Measurements from ENCODE around the gene TCFL5.

TCFL5 gene

DNA sequence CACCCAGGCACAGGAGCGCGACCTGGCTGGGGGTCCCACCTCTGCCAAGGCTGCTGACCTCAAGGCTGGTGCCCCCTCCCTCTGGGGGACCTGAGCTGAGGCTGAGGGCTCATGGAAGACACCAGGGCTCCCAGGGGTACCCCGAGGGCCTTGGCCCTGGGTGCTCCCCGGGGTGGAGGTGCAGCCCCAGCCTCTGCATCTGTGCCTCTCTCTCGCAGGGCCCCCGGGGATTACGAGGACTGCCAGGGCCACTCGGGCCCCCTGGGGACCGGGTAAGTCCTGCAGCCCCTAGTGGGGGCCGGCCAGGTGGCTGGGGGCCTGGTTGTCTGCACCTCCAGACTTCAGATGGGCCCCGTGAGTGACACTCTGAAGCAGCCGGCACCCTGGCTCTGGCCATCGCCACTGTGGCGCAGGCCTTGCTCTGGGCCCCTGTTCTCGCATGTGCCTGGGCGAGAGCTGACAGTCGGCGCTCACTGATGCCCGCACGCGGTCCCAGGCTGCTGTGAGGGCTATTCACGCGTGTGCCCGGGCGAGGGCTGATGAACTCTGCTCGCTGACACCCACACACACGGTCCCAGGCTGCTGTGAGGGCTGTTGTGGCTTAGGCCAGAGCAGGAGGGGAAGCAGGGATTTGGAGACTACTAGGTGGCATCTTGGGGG, 35.5 kb downstream of the TCFL5 start:
- Mint-ChIP-seq H3K27ac (no peak overlapping the region), H3K36me3 (no peaks in the 10 kb centered on the region), H3K4me3 (no peak overlapping the region), H3K27me3 (peaks cover 4% of the 10 kb centered on the region), H3K4me1 (peaks cover 4% of the 10 kb centered on the region), H3K9me3 (no peaks in the 10 kb centered on the region)
- CTCF ChIA-PET, result no interaction called here
- DNase-seq, result no peak

DNA sequence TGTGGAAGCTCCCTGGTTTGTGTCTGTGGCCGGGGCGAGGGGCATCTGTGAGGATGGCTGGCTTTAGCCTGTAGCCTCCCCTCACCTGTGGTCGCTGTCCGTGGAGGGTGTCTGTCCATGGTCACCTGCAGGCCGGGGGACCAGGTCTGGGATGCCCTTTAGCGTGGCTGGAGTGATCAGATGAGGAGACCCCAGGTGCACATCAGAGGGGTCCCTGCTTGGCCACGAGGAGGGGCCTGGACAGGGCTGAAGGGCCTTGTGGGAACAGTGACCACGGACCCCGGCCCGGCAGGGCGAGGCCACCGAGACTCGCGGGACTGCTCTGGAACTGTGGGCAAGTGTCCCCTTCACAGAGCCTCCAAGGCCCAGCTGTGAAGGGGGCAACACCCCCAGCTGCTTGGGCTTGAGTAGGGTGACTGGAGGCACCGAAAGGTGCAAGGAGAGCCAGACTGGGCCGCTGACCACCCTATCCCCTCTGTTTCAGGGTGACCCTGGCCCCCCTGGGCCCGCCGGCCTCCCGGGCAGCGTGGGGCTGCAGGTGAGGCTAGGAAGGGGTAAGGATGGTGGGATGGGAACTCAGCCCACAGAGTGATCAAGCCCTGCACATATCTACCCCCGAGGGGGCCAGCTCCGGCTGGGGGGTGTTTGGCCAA, 36.2 kb downstream of the TCFL5 start:
- H3K27ac Mint-ChIP-seq, result no peak overlapping the region
- no peak for DNase-seq
- CTCF ChIA-PET, result interaction anchor here (0.8 kb wide), 1 partner anchor 17 kb away, joined by 3 read pairs; no protein-coding TSS in a partner anchor

DNA sequence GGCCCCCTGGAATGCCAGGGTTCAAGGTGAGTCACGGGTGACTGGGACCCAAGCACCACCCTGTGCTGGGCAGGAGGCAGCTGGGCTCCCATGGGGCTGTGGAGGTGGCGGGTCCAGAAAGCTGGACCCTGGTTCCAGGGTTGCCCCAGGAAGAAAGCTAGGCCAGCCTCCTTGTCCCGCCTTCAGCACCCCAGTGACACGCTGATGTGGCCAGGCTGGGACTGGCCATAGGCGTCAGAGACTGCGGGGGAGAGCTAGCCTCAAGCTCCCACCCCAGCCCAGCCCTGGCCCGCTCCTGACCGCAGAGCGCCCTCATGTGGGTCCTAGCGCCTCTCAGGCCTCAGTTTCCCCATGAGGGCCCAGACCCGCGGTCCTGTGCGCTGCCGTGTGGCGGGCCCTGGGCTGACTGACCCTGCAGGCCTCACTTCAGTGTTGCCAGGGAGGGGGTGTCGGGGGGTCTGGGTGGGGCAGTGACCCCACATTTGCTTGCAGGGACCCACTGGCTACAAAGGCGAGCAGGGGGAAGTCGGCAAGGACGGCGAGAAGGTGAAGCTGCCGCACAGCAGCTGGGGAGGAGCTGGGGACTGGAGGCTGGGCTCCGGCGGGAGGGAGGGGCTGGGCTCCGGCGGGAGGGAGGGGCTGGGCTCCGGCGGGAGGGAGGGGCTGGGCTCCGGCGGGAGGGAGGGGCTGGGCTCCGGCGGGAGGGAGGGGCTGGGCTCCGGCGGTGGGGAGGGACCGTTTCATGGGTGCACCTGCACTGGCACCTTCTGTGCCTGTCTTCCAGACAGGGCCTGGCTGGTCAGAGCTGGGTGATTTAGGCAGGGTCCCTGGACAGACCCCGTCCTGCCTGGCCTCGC, 36.9 kb downstream of the TCFL5 start:
- peak; percentile 65 for DNase-seq

More for the DNA sequence above, 36.2 kb downstream of the TCFL5 start:
- Mint-ChIP-seq H3K4me3 (no peak overlapping the region), H3K4me1 (peaks cover 4% of the 10 kb centered on the region), H3K9me3 (no peaks in the 10 kb centered on the region), H3K27me3 (peaks cover 10% of the 10 kb centered on the region), H3K36me3 (no peaks in the 10 kb centered on the region)

DNA sequence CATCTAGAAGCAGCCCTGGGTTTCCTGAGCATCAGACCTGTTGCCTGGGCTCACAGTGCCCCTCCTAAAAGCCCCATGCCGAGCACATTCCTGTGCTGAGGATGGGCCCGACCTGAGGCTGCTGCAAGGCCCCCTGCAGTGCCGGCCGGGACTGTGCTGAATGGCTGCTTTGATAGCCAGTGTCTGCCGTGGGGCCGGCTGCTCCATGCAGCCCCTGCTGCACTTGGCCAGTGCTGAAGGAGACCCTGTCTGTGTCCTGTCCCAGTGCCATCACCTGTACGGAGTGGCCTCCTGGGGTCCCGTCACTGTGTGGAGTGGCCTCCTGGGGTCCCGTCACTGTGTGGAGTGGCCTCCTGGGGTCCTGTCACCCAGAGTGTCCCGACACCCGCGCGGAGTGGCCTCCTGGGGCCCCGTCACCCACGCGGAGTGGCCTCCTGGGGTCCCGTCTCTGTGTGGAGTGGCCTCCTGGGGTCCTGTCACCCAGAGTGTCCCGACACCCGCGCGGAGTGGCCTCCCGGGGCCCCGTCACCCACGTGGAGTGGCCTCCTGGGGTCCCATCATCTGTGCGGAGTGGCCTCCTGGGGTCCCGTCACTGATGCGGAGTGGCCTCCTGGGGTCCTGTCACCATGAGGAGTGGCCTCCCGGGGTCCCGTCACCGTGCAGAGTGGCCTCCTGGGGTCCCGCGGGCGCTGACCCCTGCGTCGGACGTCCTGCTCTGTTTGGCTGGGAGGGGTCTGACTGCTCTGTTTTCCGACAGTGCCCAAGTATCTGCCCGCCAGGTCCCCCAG, 37.7 kb downstream of the TCFL5 start:
- Mint-ChIP-seq H3K27ac (no peak overlapping the region), H3K4me3 (no peak overlapping the region), H3K36me3 (no peaks in the 10 kb centered on the region), H3K27me3 (peaks cover 26% of the 10 kb centered on the region), H3K4me1 (peaks cover 4% of the 10 kb centered on the region), H3K9me3 (no peaks in the 10 kb centered on the region)
- no peak for DNase-seq
- CTCF ChIA-PET, result interaction anchor here (1.0 to 1.3 kb wide), 3 partner anchors 16 to 185 kb away, joined by 3 to 8 read pairs (median 6); no protein-coding TSS in a partner anchor

More for the DNA sequence above, 36.9 kb downstream of the TCFL5 start:
- Mint-ChIP-seq H3K36me3 (no peaks in the 10 kb centered on the region), H3K4me3 (no peak overlapping the region), H3K27me3 (peaks cover 18% of the 10 kb centered on the region), H3K4me1 (peaks cover 4% of the 10 kb centered on the region), H3K9me3 (no peaks in the 10 kb centered on the region), H3K27ac (no peak overlapping the region)
- CTCF ChIA-PET, result interaction anchor here (0.8 kb wide), 1 partner anchor 16 kb away, joined by 3 read pairs; no protein-coding TSS in a partner anchor

DNA sequence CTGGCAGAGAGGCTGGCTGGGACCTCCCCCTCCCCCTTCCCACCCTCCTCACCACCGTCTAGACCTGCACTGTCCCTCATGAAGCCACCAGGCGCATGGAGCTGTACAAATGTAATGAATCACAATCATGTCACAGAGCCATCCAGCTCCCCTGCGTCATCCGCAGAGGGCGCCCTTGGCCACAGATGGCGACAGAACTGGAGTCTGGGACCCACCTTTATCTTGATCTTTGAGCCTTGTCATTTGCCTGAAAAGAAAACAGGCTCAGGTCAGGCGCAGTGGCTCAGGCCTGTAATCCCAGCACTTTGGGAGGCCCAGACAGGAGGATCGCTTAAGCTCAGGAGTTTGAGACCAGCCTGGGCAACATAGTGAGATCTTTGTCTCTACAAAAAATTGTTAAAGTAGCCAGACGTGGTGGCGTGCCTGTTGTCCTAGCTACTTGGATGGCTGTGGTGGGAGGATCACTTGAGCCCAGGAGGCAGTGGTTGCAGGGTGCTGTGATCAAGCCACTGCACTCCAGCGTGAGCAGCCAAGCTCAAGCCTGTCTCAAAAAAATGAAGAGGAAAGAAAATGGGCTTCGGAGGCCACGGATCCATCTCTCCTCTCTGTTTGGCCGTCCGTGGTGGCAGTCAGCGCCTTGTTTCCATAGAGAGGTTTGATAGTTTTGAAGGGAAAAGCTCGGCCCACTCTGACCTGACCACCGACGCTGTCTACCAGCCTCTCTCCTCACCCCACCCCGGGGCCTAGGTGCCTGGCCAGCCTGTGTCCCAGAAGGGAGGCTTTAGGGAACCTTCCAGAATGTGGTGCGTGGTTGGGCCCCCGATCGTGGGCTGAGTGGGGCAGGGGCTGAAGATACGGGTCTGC, 38.6 kb downstream of the TCFL5 start:
- H3K9me3 Mint-ChIP-seq, result no peaks in the 10 kb centered on the region
- peaks cover 4% of the 10 kb centered on the region for H3K4me1 Mint-ChIP-seq
- DNase-seq, result peak; percentile 68
- no peak overlapping the region for H3K4me3 Mint-ChIP-seq
- peaks cover 35% of the 10 kb centered on the region for H3K27me3 Mint-ChIP-seq
- no peaks in the 10 kb centered on the region for H3K36me3 Mint-ChIP-seq
- CTCF ChIA-PET, result interaction anchor here (0.7 to 1.3 kb wide), 5 partner anchors 9 to 232 kb away, joined by 3 to 8 read pairs (median 3); no protein-coding TSS in a partner anchor
- no peak overlapping the region for H3K27ac Mint-ChIP-seq

DNA sequence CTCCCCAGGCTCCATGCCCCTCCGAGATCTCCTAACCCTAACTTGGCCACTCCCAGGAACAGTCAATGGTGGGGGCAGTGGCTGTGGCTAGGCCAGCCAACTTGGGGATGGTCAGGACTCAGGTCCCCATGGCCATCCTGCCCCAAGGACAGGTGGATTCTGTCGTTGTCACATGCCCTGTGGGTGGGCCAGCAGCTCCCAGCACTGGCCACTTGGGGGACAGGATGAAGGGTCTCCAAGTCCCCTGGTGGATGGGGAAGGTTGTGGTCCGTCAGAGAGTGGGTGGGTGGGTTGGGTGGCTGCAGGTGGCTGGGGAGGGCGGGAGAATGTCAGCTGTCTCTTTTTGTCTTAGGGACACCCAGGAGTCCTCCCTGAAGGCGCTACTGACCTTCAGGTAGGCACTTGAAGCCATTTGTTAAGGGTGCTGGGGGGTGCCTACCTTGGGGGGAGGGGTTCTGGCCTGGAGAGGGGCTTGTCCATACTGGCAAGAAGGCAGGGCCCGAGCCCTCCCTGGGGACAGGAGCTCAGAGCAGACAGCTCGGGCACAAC, 39.3 kb downstream of the TCFL5 start:
- H3K9me3 Mint-ChIP-seq, result no peaks in the 10 kb centered on the region
- H3K36me3 Mint-ChIP-seq, result no peaks in the 10 kb centered on the region
- no peak overlapping the region for H3K4me3 Mint-ChIP-seq
- peaks cover 42% of the 10 kb centered on the region for H3K27me3 Mint-ChIP-seq
- H3K27ac Mint-ChIP-seq, result no peak overlapping the region
- CTCF ChIA-PET, result interaction anchor here (0.7 to 1.3 kb wide), 5 partner anchors 8 to 233 kb away, joined by 3 to 8 read pairs (median 3); no protein-coding TSS in a partner anchor
- peaks cover 4% of the 10 kb centered on the region for H3K4me1 Mint-ChIP-seq
- no peak for DNase-seq

DNA sequence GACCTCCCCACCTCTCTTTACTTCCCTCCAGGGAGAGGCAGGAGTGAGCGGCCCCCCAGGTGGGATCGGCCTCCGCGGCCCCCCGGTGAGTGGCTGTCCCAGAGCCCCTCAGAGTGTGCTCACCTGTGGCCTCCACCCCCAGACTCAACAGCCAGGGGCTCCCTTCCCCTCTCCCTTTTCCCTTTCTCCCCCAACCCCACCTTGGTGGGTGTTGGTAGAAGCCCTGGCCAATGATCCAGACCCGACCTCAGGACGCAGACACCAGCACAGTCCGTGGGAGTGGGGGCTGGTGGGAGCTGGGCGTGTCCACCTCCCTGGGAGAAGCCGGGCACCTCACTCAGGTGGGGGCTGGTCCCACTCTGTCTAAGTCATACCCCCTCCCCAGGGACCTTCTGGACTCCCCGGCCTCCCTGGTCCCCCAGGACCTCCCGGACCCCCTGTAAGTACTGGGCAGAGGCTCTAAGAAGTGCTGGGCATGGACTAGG, 39.9 kb downstream of the TCFL5 start:
- no peak for DNase-seq
- CTCF ChIA-PET, result no interaction called here
- Mint-ChIP-seq H3K27me3 (peaks cover 42% of the 10 kb centered on the region), H3K9me3 (no peaks in the 10 kb centered on the region), H3K27ac (no peak overlapping the region), H3K4me3 (no peak overlapping the region), H3K36me3 (no peaks in the 10 kb centered on the region), H3K4me1 (peaks cover 4% of the 10 kb centered on the region)

DNA sequence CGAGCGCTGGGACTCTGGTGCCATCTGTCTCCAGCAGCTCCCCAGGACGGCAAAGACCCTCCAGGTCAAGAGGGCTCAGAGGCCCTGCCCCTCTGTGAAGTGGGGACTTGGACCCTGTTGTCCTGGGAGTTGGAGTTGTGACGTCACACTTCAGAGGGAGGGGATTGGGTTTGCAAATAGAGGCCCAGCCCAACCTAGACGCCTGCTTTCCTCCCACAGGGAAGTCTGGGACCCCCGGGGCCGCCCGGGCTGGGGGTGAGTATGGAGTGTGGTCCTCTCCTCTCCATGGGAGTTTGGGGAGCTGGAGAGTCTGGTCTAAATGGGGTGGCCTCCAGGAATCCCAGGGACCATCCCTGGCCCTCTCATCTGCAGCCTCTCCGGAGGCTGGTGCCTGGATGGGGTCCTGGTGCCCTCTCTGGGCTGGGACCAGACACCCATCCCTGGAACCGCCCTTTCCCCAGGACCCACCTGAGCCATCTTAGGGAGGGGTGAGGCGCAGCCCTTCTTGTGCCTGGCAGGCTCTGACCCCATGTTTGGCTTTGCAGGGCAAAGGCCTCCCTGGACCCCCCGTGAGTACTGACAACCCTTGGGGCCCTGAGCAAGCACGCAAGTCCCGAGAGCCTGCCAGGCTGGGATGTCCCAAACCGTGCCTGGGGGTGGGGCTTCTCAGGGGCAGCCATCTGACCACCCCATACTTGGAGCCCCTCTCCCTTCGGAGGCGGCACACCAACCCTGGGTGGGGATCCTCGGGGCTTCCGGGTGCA, 40.5 kb downstream of the TCFL5 start:
- Mint-ChIP-seq H3K36me3 (no peaks in the 10 kb centered on the region), H3K27ac (no peak overlapping the region), H3K27me3 (peaks cover 48% of the 10 kb centered on the region)

DNA sequence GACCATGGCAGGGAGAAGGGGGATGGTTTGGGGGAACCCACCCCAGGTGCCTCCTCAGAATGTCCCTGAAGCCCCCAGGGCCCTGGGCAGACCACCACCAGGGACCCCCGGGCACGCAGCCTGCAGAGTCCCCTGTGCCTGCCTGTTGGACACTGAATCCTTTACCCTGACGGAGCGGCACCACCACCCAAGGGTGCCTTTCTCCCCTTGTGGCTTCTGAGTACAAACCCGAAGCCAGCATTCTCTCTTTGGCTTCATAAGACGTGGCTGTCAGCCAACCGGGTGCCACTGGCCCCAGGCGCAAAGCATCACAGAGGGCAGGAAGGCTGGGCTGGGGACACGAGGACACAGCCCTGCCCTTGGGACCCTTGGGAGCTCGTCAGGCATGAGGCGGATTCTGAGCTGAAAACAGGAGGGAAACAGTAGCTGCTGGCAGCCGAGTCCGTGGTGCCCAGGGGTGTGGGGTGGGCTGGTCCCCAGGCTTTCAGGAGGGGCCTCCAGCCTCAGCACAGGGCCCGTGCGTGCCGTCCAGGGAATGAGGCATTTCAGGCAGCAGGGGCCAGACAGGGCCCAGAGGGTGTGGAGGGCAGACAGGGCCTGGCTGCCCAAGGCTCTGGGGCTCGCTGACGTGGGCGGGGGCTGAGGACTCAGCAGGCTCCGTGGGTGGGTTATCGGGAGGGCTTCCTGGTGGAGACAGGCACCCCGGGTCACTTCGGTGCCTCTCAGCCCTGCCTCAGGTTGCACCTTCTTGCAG, 41.2 kb downstream of the TCFL5 start:
- Mint-ChIP-seq H3K4me3 (no peak overlapping the region), H3K27me3 (peaks cover 56% of the 10 kb centered on the region), H3K9me3 (no peaks in the 10 kb centered on the region), H3K36me3 (no peaks in the 10 kb centered on the region), H3K4me1 (peaks cover 10% of the 10 kb centered on the region), H3K27ac (no peak overlapping the region)
- DNase-seq, result no peak
- CTCF ChIA-PET, result interaction anchor here (1.7 kb wide), 1 partner anchor 12 kb away, joined by 5 read pairs; no protein-coding TSS in a partner anchor

More for the DNA sequence above, 40.5 kb downstream of the TCFL5 start:
- Mint-ChIP-seq H3K4me3 (no peak overlapping the region), H3K4me1 (peaks cover 4% of the 10 kb centered on the region), H3K9me3 (no peaks in the 10 kb centered on the region)
- no peak for DNase-seq
- CTCF ChIA-PET, result no interaction called here

DNA sequence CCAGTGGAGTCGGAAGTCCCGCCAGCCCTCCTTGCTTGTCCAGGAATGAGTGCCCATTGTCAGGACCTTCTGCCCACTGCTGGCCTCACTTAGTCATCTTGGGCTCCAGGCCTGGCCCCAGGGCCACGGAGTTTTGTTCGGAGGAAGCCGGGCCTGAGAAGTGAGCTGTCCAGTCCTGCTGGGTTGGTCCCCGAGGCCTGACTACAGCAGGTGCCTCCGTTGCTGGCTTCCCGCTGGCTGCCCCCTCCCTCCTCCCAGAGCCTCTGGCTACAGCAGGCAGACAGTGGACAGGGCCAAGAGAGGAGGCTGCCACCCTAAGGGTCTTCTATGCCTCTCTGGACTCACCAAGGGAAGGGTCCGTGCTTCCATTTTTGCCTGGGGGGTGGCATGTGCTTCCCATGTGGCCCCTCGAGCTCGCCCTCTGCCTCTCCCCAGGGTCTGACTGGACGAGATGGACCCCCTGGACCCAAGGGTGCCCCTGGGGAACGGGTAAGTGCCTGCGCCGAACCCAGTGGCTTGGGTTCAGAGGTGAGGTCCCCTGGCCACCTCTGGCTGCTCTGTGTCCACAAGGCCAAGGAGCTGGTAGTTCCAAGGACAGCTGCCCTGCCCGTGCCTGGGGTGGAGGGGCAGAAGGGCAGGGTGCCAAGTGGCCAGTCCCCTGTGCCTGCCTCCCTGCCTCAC, 42.0 kb downstream of the TCFL5 start:
- H3K4me1 Mint-ChIP-seq, result peaks cover 11% of the 10 kb centered on the region
- no peaks in the 10 kb centered on the region for H3K36me3 Mint-ChIP-seq
- peaks cover 64% of the 10 kb centered on the region for H3K27me3 Mint-ChIP-seq
- H3K27ac Mint-ChIP-seq, result no peak overlapping the region
- no peaks in the 10 kb centered on the region for H3K9me3 Mint-ChIP-seq
- DNase-seq, result no peak
- no peak overlapping the region for H3K4me3 Mint-ChIP-seq
- CTCF ChIA-PET, result interaction anchor here (1.7 kb wide), 1 partner anchor 11 kb away, joined by 5 read pairs; no protein-coding TSS in a partner anchor

Data from activated naive CD4-positive, alpha-beta T cell treated with anti-CD3 and anti-CD28 coated beads, Interleukin-2, amount 10 ng/mL, durations not matched to agents 7 days and 5 days (primary cell).